Measurements from ENCODE around the gene MADCAM1. TPM values are rescaled to one million over a fixed set of nuclear protein-coding genes. Genes with fewer than 3 reads are reported as not detected.

Gene MADCAM1
- total RNA-seq, 2 donors from 2014 or later = 0.33 TPM; not detected in 1

DNA sequence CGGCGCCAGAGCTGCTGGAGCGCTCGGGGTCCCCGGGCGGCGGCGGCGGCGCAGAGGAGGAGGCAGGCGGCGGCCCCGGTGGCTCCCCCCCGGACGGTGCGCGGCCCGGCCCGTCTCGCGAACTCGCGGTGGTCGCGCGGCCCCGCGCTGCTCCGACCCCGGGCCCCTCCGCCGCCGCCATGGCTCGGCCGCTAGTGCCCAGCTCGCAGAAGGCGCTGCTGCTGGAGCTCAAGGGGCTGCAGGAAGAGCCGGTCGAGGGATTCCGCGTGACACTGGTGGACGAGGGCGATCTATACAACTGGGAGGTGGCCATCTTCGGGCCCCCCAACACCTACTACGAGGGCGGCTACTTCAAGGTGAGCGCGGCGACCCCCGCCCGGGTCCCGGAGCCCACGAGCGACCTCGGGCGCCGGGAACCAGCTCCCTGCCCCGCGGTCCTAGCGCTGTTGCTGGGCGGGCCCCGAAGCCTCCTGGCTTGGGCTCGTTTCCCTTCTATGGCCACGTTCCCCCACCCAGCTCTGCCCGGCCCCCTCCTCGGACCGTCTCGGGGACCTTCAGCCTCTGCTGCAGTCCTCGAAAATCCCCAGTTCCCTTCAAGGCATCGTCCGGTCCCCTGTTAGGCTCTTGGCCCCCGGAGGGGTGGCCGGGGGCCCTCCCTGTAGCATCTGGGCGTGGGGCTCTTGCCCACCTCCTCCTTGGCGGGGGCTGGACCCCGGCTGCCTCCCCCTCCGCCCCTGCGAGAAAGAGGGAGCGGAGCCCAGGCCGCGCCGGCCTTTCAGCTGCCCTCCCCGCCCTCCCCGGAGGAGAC is 35.7 kb downstream of the MADCAM1 start, which contains the start of gene CDC34:
TSS of gene CDC34 (plus strand) at position 8 of the 808 bp plus-strand sequence. CDS start at position 180, 172 bp downstream.
- Mint-ChIP-seq H3K4me3 (peak within 1 kb of the TSS; percentile 85), H3K36me3 (no peaks in the 10 kb centered on the region), H3K4me1 (ENCODE audit: low read depth in 2 of 2) (peaks cover 9 to 12% of the 10 kb centered on the region in 2 donors), H3K27ac (peak within 1 kb of the TSS; percentile 39 to 83), H3K9me3 (no peaks in the 10 kb centered on the region), H3K27me3 (no peaks in the 10 kb centered on the region)
- DNase-seq (ENCODE audit: low spot score) = no peak
- ATAC-seq = no peak

DNA sequence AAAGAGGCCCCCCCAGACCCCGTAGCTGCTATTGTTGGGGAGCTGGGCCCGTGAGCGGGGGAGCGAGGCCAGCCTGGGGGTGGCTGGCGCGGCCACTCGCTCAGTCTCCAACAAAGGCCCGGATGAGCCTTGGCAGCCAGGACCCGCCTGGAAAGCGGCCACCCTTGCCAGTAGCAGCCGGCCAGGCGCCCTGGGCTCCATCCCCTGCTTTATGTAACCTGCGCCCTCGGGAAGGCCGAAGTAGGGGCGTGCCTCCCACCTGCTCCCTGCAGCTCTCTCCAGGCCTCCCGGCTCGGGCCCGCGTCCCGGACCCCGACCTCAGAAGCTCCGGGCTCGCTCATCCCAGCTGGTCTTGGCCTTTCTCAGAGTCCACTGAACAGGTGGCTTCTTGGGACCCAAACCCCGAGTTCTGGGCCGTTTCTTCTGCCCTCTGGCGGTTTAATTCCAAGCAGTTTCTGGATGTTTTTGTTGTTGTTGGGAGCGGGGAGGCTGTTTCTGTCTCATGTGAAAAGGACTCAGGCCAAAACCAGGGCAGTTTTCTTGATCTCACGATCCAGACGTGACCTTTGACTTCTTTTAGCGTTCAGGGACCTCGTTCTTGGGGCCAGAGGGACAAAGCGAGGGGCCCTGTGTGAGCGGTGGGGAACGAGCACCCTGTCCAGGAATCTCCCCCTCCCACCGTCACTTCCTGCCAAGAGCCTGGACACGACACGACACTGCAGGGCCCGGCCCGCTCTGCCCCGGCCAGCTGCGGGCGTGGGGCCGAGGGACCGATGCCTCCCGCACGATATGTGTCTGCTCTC is 36.5 kb downstream of the MADCAM1 start:
- DNase-seq (ENCODE audit: low spot score) (no peak), ATAC-seq (peak in 1 of 2 donors; percentile 38)
- no peaks in the 10 kb centered on the region for H3K9me3 Mint-ChIP-seq
- H3K4me3 Mint-ChIP-seq = peak overlapping the region; percentile 85
- H3K36me3 Mint-ChIP-seq = no peaks in the 10 kb centered on the region
- no peaks in the 10 kb centered on the region for H3K27me3 Mint-ChIP-seq
- H3K27ac Mint-ChIP-seq = peak overlapping the region; percentile 34 to 83
- H3K4me1 Mint-ChIP-seq (ENCODE audit: low read depth in 2 of 2) = peaks cover 9 to 12% of the 10 kb centered on the region in 2 donors

DNA sequence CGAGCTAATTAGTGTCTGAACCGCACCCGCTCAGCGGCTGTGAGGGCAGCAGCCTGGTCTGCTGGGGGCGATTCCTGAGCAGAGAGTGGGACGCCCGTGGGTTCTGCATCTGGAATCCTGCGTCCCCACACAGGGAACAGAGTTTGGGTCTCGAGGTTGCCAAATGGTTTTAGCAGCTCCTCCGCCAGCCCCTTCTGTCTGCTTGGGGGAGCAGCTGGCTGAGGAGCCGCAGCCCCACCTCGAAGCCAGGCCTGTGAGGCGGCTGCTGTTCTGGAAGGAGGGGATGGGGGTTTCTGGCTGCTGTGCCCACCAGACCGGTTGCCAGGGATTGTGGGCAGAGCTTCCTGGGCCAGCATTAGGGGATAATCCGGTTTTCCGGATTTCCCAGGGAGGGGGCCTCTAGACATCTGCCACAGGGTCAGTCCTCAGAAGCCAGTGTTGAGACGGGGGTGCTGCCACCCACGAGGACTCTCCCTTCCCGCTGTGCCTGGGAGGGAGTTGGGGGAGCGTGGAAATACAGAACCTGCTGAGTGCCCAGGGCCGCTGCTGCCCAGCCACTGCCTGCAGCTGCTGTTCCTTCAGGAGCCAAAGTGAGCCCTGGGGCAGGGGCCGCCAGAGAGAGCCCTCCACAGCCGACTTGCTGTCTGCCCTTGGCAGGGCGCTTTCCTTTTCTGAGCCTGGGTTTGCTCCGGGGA is 37.2 kb downstream of the MADCAM1 start:
- peak overlapping the region; percentile 85 for H3K4me3 Mint-ChIP-seq
- ATAC-seq = no peak
- H3K4me1 Mint-ChIP-seq (ENCODE audit: low read depth in 2 of 2) = peaks cover 9 to 16% of the 10 kb centered on the region in 2 donors
- peak overlapping the region; percentile 34 to 83 for H3K27ac Mint-ChIP-seq
- no peaks in the 10 kb centered on the region for H3K9me3 Mint-ChIP-seq
- H3K27me3 Mint-ChIP-seq = no peaks in the 10 kb centered on the region
- H3K36me3 Mint-ChIP-seq = no peaks in the 10 kb centered on the region
- no peak for DNase-seq (ENCODE audit: low spot score)

DNA sequence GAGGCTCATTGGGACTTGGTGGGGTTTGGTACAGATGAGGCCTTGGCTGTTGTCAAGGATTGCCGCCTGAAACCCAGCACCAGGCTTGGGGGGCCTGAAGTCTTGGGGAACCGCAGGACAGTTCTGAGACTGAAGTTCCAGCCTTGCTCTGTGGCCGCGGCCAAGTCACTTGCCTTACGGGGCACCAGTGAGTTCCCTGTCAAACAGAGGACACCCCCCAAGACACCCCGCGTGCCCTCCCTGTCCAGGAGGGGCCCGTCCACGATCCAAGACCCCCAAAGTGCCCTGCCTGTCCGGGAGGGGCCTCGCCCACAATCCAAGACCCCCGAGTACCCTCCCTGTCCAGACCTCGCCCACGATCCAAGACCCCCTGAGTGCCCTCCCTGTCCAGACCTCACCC is 37.8 kb downstream of the MADCAM1 start:
- Mint-ChIP-seq H3K27ac (no peak overlapping the region), H3K36me3 (no peaks in the 10 kb centered on the region)

DNA sequence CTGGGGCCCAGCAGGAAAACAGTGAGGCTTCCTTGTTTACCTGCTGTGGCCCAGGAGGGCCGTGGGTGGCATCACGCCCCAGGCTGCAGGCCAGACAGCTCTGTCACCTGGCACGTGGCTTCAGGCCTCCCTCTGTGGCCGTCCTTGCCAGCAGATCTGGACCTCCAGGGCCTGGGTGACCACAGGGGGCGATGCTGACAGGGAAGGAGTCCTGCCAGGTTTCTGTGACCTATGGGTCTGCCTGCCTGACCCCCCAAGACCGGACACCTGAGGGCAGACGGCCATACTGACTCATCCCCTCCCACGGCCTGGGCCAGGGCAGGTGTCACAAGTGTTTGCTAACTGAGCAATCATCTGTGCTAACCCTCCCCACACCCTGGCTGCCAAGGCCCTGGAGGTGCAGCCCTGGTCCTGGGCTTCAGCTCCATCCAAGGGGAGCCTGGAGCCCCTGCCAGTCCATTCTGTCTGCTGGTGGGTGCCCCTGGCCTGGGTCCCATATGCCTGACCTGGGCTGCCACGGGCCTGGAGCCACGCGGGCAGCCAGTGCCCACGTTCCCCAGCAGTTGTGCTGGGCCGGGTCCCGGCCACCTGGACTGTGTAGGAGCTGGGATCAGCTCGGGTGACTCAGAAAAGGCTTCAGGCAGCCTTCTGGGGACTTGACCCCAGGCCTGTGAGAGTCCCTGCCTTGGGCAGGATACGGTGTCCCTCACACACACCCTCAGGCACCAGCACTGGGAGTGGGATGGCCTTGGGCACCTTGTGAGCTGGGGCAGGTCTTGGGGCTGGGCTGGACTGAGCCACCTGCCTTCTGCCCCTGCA is 38.9 kb downstream of the MADCAM1 start:
- Mint-ChIP-seq H3K27me3 (no peaks in the 10 kb centered on the region), H3K27ac (no peak overlapping the region), H3K36me3 (no peaks in the 10 kb centered on the region), H3K4me1 (ENCODE audit: low read depth in 2 of 2) (peaks cover 9 to 14% of the 10 kb centered on the region in 2 donors), H3K4me3 (peak overlapping the region; percentile 38), H3K9me3 (no peaks in the 10 kb centered on the region)
- DNase-seq (ENCODE audit: low spot score) (no peak), ATAC-seq (no peak)

More for the DNA sequence above, 37.8 kb downstream of the MADCAM1 start:
- Mint-ChIP-seq H3K4me3 (peak overlapping the region; percentile 85), H3K9me3 (no peaks in the 10 kb centered on the region), H3K4me1 (ENCODE audit: low read depth in 2 of 2) (peaks cover 9 to 17% of the 10 kb centered on the region in 2 donors), H3K27me3 (no peaks in the 10 kb centered on the region)
- ATAC-seq = no peak
- DNase-seq (ENCODE audit: low spot score) = no peak

DNA sequence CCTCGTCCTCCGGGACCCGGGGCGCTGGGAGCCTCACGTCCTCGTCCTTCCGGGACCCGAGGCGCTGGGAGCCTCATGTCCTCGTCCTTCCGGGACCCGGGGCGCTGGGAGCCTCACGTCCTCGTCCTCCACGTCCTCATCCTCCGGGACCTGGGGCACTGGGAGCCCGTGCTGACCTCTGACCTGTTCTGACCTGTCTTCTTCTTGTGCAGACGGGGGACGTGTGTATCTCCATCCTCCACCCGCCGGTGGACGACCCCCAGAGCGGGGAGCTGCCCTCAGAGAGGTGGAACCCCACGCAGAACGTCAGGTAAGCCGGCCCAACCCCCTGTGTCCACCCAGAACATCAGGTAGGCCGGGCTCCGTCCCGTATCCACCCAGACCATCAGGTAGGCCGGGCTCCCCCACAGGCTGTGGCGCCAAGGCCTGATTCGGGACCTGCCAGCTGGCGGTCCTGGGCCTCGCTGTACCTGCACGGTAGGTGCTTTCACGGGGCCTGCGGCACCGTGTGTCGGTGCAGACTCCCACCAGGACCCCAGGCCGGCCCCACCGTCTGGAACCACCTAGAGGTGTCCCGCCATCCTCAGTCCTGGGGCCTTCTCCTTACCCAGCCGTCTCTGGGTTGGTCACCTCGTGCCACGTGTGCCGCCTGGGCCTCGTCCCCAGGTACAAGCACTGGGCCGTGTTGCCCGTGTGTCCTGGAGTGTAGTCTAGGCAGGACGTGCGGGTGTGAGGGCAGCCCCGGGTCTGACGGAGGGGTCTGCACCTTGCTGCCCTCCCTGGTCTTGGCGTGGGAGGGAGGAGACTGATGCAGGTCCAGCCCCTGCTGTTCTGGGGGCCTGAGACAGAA is 40.0 kb downstream of the MADCAM1 start:
- no peaks in the 10 kb centered on the region for H3K36me3 Mint-ChIP-seq
- ATAC-seq (no peak), DNase-seq (ENCODE audit: low spot score) (no peak)
- H3K27ac Mint-ChIP-seq = no peak overlapping the region
- no peak overlapping the region for H3K4me3 Mint-ChIP-seq
- H3K9me3 Mint-ChIP-seq = no peaks in the 10 kb centered on the region
- peaks cover 9 to 14% of the 10 kb centered on the region in 2 donors for H3K4me1 Mint-ChIP-seq (ENCODE audit: low read depth in 2 of 2)
- no peaks in the 10 kb centered on the region for H3K27me3 Mint-ChIP-seq

DNA sequence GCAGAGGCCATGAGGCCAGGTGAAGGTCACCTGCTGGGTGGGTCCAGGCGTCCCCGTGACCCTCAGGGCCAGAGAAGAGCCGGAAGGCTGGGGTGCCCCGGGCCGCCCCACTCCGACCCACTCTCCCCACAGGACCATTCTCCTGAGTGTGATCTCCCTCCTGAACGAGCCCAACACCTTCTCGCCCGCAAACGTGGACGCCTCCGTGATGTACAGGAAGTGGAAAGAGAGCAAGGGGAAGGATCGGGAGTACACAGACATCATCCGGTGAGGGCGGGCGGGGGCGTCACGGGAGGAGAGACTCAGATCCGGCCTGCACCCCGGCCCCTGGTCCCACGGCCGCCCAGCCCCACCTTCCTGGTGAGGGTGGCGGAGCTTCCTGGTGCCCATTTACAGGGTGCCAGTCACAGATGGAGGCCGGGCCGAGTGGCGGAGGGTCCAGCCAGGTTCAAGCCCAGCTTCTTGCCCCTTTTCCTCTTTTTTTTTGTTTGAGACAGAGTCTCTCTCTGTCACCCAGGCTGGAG is 40.7 kb downstream of the MADCAM1 start:
- ATAC-seq (no peak), DNase-seq (ENCODE audit: low spot score) (no peak)
- H3K36me3 Mint-ChIP-seq = no peaks in the 10 kb centered on the region
- peaks cover 9 to 14% of the 10 kb centered on the region in 2 donors for H3K4me1 Mint-ChIP-seq (ENCODE audit: low read depth in 2 of 2)
- H3K9me3 Mint-ChIP-seq = no peaks in the 10 kb centered on the region
- H3K27ac Mint-ChIP-seq = no peak overlapping the region
- H3K27me3 Mint-ChIP-seq = no peaks in the 10 kb centered on the region
- no peak overlapping the region for H3K4me3 Mint-ChIP-seq

DNA sequence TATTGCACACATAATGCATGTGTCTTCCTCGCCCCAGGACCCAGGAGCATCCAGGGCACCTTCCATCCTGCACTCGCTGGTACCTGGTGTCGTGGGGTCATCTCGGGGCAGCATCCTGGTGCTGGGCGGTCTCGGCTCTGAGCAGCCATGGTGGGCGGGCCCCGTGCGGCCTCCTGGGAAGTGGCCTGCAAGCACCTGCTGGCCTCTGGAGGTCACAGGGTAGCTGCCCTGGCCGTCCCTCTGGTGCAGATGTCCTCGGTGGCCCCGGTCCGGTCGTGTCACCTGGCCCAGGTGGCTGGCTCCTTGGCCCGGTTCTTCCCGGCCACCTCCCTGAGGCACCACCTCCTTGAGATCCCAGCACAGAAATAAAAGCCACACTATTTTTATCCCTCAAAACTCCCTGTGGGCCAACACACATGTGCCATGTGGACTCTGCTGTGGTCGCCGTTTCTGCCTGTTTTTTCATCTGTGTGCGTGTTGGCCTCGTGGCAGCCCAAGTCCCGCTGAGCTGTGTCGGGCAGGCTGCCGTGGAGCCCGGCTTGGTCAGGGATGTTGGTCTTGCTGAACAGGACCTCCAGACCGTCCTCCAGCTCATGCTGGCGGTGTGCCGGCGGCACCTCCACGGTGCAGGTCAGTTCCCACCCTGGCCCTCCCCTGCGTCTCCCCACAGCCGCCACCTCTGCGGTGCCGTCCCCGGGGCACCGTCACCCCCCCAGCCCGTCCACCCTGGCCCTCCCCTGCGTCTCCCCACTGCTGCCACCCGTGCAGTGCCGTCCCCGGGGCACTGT is 42.5 kb downstream of the MADCAM1 start:
- Mint-ChIP-seq H3K36me3 (no peaks in the 10 kb centered on the region), H3K27ac (no peak overlapping the region), H3K4me3 (no peak overlapping the region), H3K4me1 (ENCODE audit: low read depth in 2 of 2) (peaks cover 9 to 13% of the 10 kb centered on the region in 2 donors), H3K9me3 (no peaks in the 10 kb centered on the region), H3K27me3 (no peaks in the 10 kb centered on the region)
- DNase-seq (ENCODE audit: low spot score) (no peak), ATAC-seq (no peak)

DNA sequence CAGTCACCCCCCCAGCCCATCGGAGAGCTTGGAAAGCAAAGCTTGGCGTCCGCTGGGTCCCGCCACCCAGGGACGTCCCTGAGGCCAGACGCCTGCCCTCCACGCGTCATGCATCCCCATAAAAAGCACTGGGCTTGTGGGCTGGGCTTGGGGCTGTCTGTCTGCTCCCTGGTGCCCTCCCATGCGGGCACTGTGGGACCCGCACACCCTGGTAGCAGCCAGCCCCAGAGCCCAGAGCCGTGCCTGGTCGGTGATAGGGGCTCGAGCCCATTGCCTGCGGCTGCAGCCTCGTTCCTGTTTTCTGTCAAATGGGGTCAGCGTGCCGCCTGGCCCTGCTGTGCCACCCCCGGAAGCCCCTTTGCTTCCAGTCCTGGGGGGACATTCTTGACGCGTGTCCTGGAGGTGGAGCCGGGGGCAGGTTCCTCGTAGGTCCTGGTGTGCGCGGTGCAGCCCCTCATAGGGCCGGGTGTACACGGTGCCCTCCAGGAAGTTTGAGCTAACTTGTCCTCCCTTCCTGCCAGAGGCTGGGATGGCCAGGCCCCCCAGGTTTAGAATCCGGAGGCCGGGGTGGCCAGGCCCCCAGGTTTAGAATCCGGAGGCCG is 43.2 kb downstream of the MADCAM1 start:
- H3K36me3 Mint-ChIP-seq = no peaks in the 10 kb centered on the region
- no peak overlapping the region for H3K27ac Mint-ChIP-seq
- no peak overlapping the region for H3K4me3 Mint-ChIP-seq
- no peaks in the 10 kb centered on the region for H3K27me3 Mint-ChIP-seq
- no peak for ATAC-seq
- DNase-seq (ENCODE audit: low spot score) = no peak
- peaks cover 16 to 18% of the 10 kb centered on the region in 2 donors for H3K4me1 Mint-ChIP-seq (ENCODE audit: low read depth in 2 of 2)
- no peaks in the 10 kb centered on the region for H3K9me3 Mint-ChIP-seq

DNA sequence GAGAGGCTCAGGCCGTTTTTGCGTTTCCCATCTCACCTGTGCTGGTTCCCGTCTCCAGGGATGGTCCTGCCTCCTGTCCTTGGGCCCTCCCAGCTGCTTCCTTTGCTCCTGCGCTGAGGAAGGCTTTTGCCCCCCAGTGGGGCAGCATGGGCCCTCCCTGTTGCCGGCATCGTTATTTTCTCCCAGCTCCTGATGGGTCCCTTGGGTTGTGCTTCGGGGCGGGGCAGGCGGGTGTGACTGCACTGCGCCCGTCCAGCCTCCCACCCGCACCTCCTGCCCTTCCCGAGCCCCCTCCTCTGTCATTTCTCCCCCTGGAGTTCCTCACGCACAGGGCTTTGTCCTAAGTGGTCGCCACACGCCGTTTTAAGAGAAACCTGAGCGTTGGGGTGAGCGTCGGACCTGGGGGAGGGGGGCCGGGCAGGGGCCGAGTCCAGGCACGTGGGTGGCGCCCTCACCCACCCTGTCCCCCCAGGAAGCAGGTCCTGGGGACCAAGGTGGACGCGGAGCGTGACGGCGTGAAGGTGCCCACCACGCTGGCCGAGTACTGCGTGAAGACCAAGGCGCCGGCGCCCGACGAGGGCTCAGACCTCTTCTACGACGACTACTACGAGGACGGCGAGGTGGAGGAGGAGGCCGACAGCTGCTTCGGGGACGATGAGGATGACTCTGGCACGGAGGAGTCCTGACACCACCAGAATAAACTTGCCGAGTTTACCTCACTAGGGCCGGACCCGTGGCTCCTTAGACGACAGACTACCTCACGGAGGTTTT is 44.8 kb downstream of the MADCAM1 start:
- Mint-ChIP-seq H3K27me3 (no peaks in the 10 kb centered on the region), H3K27ac (no peak overlapping the region), H3K4me1 (ENCODE audit: low read depth in 2 of 2) (peaks cover 20 to 21% of the 10 kb centered on the region in 2 donors), H3K36me3 (no peaks in the 10 kb centered on the region), H3K4me3 (no peak overlapping the region), H3K9me3 (no peaks in the 10 kb centered on the region)
- no peak for ATAC-seq
- DNase-seq (ENCODE audit: low spot score) = no peak

DNA sequence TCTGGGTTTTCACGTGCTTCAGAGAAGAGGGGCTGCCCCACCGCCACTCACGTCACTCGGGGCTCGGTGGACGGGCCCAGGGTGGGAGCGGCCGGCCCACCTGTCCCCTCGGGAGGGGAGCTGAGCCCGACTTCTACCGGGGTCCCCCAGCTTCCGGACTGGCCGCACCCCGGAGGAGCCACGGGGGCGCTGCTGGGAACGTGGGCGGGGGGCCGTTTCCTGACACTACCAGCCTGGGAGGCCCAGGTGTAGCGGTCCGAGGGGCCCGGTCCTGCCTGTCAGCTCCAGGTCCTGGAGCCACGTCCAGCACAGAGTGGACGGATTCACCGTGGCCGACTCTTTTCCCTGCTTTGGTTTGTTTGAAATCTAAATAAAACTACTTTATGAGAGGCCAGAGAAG is 45.4 kb downstream of the MADCAM1 start:
- Mint-ChIP-seq H3K4me1 (ENCODE audit: low read depth in 2 of 2) (peaks cover 20 to 21% of the 10 kb centered on the region in 2 donors), H3K36me3 (no peaks in the 10 kb centered on the region), H3K27me3 (no peaks in the 10 kb centered on the region), H3K9me3 (no peaks in the 10 kb centered on the region), H3K4me3 (no peak overlapping the region), H3K27ac (no peak overlapping the region)
- ATAC-seq (no peak), DNase-seq (ENCODE audit: low spot score) (no peak)

Measured in natural killer cell treated with Interleukin-12 subunit alpha and Interleukin-12 subunit beta and Interleukin-15 and Interleukin-18, amount 100 ng/mL, for 72 hours (primary cell).